IMR-90 (cell line): ENCODE data around the gene RAD51B.

Source experiments
- MAFK ChIP-seq: IDR thresholded peaks from 2 replicates; pipeline ENCODE4 v1.6.1; 2012; ENCODE audit warnings: low read depth, low read length, improper control_type of control experiment
- MXI1 ChIP-seq: IDR thresholded peaks from 2 replicates; pipeline ENCODE4 v1.6.1; 2012; ENCODE audit warnings: low read depth, mild to moderate bottlenecking, low read length, moderate library complexity, borderline replicate concordance
- NFE2L2 ChIP-seq: fragments of 150-350 bp; IDR thresholded peaks from 2 replicates; pipeline ENCODE4 v1.6.1; 2016; ENCODE audit warnings: low read depth, mild to moderate bottlenecking, low read length
- POLR2A ChIP-seq: IDR thresholded peaks from 2 replicates; pipeline ENCODE4 v1.6.1; 2012; ENCODE audit warnings: mild to moderate bottlenecking, low read depth, low read length
- SMC3 ChIP-seq: fragments of 150-350 bp; IDR thresholded peaks from 2 replicates; pipeline ENCODE4 v1.6.1; 2016; ENCODE audit warnings: low read depth, mild to moderate bottlenecking, antibody characterized with exemption, low read length, moderate library complexity
- TF ChIP-seq, protein P1 (sequence below): conservative IDR thresholded peaks from 2 replicates; pipeline ENCODE4 v1.5.1; 2012; ENCODE audit warnings: mild to moderate bottlenecking, low read depth, low read length, improper control_type of control experiment
- TF ChIP-seq, protein P2 (sequence below): fragments of 150-350 bp; IDR thresholded peaks from 2 replicates; pipeline ENCODE4 v1.6.1; 2016; ENCODE audit warnings: low read depth, mild to moderate bottlenecking, low read length, moderate library complexity, borderline replicate concordance

DNA sequence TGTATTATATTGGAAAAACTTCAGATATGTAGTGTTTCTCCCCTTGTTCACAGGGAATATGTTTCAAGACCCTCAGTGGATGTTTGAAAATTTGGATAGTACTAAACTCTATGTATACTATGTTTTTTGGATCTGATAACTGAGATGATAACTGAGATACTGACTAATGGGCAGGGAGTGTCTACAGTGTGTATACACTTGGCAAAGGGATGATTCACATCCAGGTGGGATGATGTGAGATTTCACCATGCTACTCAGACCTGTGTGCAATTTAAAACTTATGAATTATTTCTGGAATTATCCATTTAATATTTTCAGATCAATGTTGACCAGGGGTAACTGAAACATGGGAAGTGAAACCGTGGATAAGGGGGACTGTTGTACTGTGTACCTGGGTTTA lies 13.8 kb downstream of the RAD51B start:
- no peak for TF ChIP-seq POLR2A
- TF ChIP-seq, protein P1, sequence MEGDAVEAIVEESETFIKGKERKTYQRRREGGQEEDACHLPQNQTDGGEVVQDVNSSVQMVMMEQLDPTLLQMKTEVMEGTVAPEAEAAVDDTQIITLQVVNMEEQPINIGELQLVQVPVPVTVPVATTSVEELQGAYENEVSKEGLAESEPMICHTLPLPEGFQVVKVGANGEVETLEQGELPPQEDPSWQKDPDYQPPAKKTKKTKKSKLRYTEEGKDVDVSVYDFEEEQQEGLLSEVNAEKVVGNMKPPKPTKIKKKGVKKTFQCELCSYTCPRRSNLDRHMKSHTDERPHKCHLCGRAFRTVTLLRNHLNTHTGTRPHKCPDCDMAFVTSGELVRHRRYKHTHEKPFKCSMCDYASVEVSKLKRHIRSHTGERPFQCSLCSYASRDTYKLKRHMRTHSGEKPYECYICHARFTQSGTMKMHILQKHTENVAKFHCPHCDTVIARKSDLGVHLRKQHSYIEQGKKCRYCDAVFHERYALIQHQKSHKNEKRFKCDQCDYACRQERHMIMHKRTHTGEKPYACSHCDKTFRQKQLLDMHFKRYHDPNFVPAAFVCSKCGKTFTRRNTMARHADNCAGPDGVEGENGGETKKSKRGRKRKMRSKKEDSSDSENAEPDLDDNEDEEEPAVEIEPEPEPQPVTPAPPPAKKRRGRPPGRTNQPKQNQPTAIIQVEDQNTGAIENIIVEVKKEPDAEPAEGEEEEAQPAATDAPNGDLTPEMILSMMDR, result no peak
- TF ChIP-seq NFE2L2, result no peak
- no peak for TF ChIP-seq MAFK
- TF ChIP-seq, protein P2, sequence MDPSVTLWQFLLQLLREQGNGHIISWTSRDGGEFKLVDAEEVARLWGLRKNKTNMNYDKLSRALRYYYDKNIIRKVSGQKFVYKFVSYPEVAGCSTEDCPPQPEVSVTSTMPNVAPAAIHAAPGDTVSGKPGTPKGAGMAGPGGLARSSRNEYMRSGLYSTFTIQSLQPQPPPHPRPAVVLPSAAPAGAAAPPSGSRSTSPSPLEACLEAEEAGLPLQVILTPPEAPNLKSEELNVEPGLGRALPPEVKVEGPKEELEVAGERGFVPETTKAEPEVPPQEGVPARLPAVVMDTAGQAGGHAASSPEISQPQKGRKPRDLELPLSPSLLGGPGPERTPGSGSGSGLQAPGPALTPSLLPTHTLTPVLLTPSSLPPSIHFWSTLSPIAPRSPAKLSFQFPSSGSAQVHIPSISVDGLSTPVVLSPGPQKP, result no peak
- no peak for TF ChIP-seq SMC3
- TF ChIP-seq MXI1, result no peak
